GM10266 (cell line): ENCODE measurements around the gene GRXCR1.

Experiments used
- DNase-seq: peaks from one replicate; pipeline ENCODE4 v3.0.0; 2012; ENCODE audit errors: extremely low spot score
- TF ChIP-seq, protein P1 (sequence below): IDR thresholded peaks from 2 replicates; pipeline ENCODE4 v1.5.1; 2012; ENCODE audit warnings: mild to moderate bottlenecking, low read depth; ENCODE audit not compliant: control insufficient read depth, insufficient read depth; ENCODE audit errors: missing control alignments

GRXCR1 gene

DNA sequence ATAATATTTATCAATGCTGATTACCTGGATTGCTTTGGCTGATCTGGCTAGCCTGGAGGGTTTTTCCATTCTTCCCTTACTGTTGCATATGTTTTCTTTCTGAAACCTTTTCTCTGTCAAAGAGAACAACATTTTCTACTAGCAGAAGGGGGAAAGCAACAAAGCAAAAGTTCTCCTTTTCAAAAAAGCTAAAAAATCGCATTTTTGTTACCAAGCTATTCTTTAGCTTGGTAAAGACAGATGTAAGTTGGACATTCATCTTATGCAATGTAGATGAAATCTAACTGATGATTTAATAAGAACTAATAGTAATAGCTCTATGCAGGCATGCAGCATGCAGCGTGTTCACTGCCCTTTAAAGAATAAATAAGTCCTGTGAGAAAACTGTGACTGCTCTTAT is at the start of gene GRXCR1:
GRXCR1 (plus strand) TSS at position 301 of the 400 bp plus-strand sequence. CDS start 554 bp downstream, outside the sequence.
- no peak for DNase-seq
- TF ChIP-seq, protein P1, sequence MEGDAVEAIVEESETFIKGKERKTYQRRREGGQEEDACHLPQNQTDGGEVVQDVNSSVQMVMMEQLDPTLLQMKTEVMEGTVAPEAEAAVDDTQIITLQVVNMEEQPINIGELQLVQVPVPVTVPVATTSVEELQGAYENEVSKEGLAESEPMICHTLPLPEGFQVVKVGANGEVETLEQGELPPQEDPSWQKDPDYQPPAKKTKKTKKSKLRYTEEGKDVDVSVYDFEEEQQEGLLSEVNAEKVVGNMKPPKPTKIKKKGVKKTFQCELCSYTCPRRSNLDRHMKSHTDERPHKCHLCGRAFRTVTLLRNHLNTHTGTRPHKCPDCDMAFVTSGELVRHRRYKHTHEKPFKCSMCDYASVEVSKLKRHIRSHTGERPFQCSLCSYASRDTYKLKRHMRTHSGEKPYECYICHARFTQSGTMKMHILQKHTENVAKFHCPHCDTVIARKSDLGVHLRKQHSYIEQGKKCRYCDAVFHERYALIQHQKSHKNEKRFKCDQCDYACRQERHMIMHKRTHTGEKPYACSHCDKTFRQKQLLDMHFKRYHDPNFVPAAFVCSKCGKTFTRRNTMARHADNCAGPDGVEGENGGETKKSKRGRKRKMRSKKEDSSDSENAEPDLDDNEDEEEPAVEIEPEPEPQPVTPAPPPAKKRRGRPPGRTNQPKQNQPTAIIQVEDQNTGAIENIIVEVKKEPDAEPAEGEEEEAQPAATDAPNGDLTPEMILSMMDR = no peak

DNA sequence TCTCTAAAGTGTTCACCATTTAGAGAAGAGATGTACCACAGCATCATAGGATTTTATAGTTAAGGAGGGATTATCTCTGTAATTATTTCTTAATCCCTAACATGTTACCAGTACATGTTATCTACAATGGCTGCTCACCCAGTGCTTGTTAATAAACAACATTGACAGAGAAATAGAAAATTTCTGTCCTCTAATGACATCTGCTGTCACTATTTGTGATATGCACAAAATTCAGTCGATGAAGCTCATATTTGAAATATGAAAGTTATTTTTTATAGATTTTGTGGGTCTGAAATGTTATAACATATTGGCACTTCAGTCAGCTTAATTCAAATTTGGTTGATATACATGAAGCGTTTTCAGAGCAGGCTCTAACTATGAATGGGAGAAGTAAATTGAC is 48.8 kb upstream of the GRXCR1 start:
- no peak for DNase-seq
- TF ChIP-seq, protein P1 = no peak

DNA sequence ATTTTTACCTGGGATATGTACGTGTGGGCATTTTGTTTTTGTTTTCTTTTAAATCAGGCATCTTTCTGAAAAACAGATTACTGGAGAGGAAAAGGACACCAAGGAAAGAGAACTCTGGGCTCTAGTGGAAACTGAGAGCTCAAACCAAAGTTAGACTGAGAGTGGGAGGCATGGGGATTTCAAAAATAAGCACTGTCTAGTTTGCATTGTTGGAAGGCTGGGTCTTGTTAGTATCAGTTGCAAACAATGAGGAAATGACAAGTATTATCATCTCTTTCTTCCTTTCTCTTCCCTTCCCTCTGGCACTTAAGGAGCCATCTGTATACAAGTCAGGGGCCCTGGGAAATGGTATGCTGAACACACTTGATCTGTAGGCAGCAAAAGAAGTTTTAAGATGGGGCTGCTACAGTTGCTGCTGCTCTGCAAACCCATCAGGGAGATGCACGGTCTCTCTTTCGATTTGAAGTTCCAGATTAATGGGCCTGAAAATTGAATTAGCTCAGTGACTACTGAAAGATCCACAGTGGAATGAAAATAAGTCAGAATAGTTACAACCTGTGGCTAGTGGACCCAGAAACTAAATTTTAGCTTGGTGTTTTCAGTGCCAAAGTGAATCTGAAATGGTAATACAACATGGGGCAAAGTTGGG is 48.0 kb upstream of the GRXCR1 start:
- TF ChIP-seq, protein P1 = no peak
- no peak for DNase-seq

DNA sequence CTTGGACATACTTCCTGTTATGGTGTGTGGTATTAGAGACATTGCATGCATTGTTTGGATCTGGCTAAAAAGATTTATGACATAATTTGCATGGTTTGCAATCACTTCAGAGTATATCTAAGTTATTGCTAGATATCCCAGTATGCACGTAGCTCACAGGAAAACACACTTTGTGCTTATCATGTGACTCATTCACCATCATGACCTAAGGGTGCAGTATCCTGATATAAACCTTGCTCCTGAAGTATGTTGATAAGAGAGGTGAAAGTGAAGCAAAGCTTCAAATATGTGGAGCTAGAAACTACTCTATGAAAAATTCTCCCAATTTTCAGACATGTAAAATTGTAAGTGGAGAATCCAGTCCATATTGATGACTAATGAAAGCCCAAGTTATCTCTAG is 46.9 kb upstream of the GRXCR1 start:
- no peak for DNase-seq
- TF ChIP-seq, protein P1 = no peak

DNA sequence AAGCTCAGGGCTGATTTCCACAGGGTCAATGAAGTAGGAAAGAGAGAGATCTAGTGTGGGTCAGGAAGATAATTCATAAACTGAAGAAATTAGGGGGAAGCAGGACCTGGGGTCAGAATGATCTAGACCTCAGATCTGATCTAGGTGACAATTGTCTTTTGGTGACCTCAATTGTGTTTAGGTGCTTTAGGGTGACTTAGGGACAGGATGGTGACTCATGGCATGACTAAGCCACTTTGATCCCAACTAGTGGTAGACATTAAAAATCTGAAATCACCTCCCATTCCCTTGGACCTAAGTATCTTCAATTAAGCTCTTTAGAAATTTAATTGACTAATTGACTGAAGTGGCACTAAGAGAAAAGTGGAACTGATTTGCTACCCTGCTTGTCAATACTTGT is 36.7 kb upstream of the GRXCR1 start:
- no peak for DNase-seq
- TF ChIP-seq, protein P1 = no peak

DNA sequence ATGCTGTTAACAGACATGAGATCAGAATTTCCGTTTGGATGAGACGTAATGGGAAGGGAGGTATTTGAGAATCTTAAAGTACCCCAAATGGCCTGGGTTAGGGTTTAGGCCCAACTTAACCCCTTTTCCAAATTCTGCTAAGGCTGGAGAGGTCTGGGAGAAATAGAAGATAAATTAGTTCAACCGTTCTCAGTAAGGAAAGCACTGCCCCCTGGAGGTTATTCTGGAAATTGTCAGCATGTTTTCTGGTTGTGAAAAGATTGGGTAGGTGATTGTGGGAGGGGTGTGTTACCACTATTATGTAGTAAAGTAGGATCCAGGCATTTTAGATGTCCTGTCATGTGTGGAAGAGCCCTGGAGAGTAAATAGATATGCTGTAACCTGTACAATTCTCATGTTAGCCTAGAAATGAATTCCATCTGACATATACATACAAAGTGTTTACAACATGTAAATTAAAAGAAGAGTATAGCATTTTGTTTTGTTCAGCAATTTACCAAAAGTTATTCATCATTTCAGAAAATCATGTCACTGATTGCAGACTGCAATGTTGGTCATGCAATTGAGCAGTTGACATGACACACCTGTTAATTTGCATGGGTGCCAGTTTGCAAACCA is 26.8 kb upstream of the GRXCR1 start:
- DNase-seq = peak; percentile 30
- TF ChIP-seq, protein P1 = peak; percentile 68

DNA sequence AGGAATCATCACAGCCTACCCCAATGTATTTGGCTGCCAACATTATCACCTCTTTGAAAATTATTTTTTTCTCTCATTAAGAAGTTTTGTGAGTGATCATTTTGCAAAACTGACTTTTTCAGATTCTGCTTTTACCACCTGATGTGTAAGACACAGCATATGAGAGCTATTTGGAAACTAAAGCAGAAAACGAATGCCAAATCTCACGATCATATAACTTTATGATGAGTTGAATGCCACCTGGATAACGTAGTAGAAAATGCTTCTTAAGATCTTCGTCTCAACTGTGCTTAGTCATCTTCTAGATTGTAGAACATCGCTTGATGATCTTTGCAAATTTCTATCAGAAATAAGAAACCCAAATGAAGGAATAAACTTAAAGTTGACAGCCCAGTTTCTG is 21.3 kb upstream of the GRXCR1 start:
- DNase-seq = no peak
- TF ChIP-seq, protein P1 = no peak
